Sigmoid colon (tissue), 4 donors: ENCODE measurements around the gene TMCC3.

Experiments used
- CTCF ChIP-seq, 4 experiments: fragments of 450-650 bp in 3 of 4; fragments of 200-600 bp in 1 of 4; IDR thresholded peaks; one replicate each; pipeline ENCODE4 v1.5.1; 2016 to 2019; ENCODE audit warnings: antibody characterized with exemption in 4 of 4, mild to moderate bottlenecking in 3 of 4, moderate library complexity in 2 of 4
- EP300 ChIP-seq, 4 donors: sonication (generic); formaldehyde crosslinking; IDR thresholded peaks; one replicate each; pipeline ENCODE4 v1.6.1; 2017; ENCODE audit warnings: antibody characterized with exemption in 4 of 4
- POLR2A ChIP-seq, 2 donors: fragments of 450-650 bp; IDR thresholded peaks; one replicate each; pipeline ENCODE4 v1.6.1; 2016; ENCODE audit warnings: antibody characterized with exemption in 2 of 2, mild to moderate bottlenecking in 2 of 2, moderate library complexity in 2 of 2
- POLR2AphosphoS5 ChIP-seq, 4 donors: sonication (generic); formaldehyde crosslinking; IDR thresholded peaks; one replicate each; pipeline ENCODE4 v1.6.1; 2017; ENCODE audit warnings: antibody characterized with exemption in 4 of 4

DNA sequence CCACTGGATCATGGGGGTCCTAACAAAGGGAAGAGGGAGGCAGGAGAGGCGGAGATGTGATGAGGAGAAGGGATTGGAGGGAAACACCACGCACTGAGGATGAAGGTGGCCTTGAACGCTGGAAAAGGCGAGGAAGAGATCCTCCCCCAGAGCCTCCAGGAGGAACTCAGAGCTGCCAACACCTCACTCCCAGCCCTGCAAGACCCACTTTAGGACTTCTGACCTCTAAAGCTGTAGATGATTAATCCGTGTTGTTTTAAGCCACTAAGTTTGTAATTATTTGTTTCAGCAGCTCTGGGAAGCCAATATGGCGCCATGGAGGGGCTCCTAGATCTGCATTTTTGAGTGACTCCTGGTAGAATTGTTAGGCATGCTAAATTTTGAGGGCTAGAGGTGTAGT lies 116.1 kb downstream of the TMCC3 start:
- no peak for TF ChIP-seq POLR2A (IDR thresholded peaks at IDR 0.05)
- TF ChIP-seq POLR2AphosphoS5 (IDR thresholded peaks at IDR 0.05) = no peak
- no peak for TF ChIP-seq CTCF (IDR thresholded peaks at IDR 0.05)
- no peak for TF ChIP-seq EP300 (IDR thresholded peaks at IDR 0.05)
